ENCODE measurements around the gene PDZD7.

GRCh38 chr10:100978901-100979195 lies 52.1 kb downstream of the PDZD7 start:
- TF ChIP-seq MTA3 (IDR thresholded peaks at IDR 0.05; ENCODE audit: borderline replicate concordance) (no peak), POLR2A (conservative IDR thresholded peaks at IDR 0.05) (no peak), RBM17 (IDR thresholded peaks at IDR 0.05; ENCODE audit: borderline replicate concordance, low read depth, low read length) (no peak), SFPQ (IDR thresholded peaks at IDR 0.05; ENCODE audit: low read depth, low read length) (no peak), ELK1 (CRISPR knock-in tag; IDR thresholded peaks at IDR 0.05) (no peak), MAZ (CRISPR knock-in tag; conservative IDR thresholded peaks at IDR 0.05 in 1 of 2, IDR thresholded peaks at IDR 0.05 in 1 of 2) (no peak), ELF1 (tag; IDR thresholded peaks at IDR 0.05) (no peak), CTCF (IDR thresholded peaks at IDR 0.05 in 2 of 3, conservative IDR thresholded peaks at IDR 0.05 in 1 of 3; ENCODE audit: insufficient read depth in 2 of 3, low read depth in 1 of 3, low read length in 3 of 3) (no peak), DPF2 (IDR thresholded peaks at IDR 0.05) (no peak), MEF2D (tag; conservative IDR thresholded peaks at IDR 0.05; ENCODE audit: low read depth) (no peak), POLR2H (tag; IDR thresholded peaks at IDR 0.05; ENCODE audit: low read depth) (no peak), ATF7 (IDR thresholded peaks at IDR 0.05) (no peak)
- TF ChIP-seq, protein P1, sequence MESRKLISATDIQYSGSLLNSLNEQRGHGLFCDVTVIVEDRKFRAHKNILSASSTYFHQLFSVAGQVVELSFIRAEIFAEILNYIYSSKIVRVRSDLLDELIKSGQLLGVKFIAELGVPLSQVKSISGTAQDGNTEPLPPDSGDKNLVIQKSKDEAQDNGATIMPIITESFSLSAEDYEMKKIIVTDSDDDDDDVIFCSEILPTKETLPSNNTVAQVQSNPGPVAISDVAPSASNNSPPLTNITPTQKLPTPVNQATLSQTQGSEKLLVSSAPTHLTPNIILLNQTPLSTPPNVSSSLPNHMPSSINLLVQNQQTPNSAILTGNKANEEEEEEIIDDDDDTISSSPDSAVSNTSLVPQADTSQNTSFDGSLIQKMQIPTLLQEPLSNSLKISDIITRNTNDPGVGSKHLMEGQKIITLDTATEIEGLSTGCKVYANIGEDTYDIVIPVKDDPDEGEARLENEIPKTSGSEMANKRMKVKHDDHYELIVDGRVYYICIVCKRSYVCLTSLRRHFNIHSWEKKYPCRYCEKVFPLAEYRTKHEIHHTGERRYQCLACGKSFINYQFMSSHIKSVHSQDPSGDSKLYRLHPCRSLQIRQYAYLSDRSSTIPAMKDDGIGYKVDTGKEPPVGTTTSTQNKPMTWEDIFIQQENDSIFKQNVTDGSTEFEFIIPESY (CRISPR knock-in tag; IDR thresholded peaks at IDR 0.05), result no peak
